Activated CD4-positive, alpha-beta T cell treated with anti-CD3 and anti-CD28 coated beads for 36 hours (primary cell): Measurements from ENCODE around the gene KCNC2. TPM values are rescaled to one million over a fixed set of nuclear protein-coding genes. Genes with fewer than 3 reads are reported as not detected.

Experiments
- ATAC-seq: fragments of 200-7000 bp; cut with Tn5 transposase; one replicate; pipeline ENCODE4 v1.10.0; 2021; ENCODE audit warnings: mild to moderate bottlenecking, moderate library complexity
- CTCF ChIA-PET: fragments of 350-600 bp; sonication (Branson Sonifier 250); formaldehyde crosslinking; loops from one replicate; lab custom pipeline; 2021; ENCODE audit warnings: antibody characterized with exemption; lab: Charles Lee
- POLR2A ChIA-PET: fragments of 350-600 bp; sonication (Branson Sonifier 250); formaldehyde crosslinking; loops from one replicate; lab custom pipeline; 2021; ENCODE audit warnings: antibody characterized with exemption, inconsistent platforms; lab: Charles Lee
- DNase-seq: peaks from one replicate; pipeline ENCODE4 v3.0.0-alpha.2; 2020
- H3K27ac Mint-ChIP-seq: one replicate; pipeline ENCODE4 v1.8.0; 2021; ENCODE audit warnings: mixed read lengths
- H3K27me3 Mint-ChIP-seq: one replicate; pipeline ENCODE4 v1.8.0; 2021; ENCODE audit warnings: mixed read lengths
- H3K36me3 Mint-ChIP-seq: one replicate; pipeline ENCODE4 v1.8.0; 2021; ENCODE audit warnings: low read depth, mixed read lengths
- H3K4me1 Mint-ChIP-seq: one replicate; pipeline ENCODE4 v1.8.0; 2021; ENCODE audit warnings: mixed read lengths
- H3K4me3 Mint-ChIP-seq: one replicate; pipeline ENCODE4 v1.8.0; 2021; ENCODE audit warnings: mild to moderate bottlenecking, moderate library complexity, mixed read lengths
- H3K9me3 Mint-ChIP-seq: one replicate; pipeline ENCODE4 v1.8.0; 2021; ENCODE audit warnings: low read depth, mixed read lengths
- intact Hi-C, 2 experiments: fragments of 100-400 bp; cut with DNase I in 1 of 2; cut with micrococcal nuclease in 1 of 2; formaldehyde crosslinking; loops; one replicate each; pipeline versions ENCODE4 v1.14.2 to v1.15.1; 2022 to 2024; cut with DNase I, micrococcal nuclease
- total RNA-seq, 2 experiments: library from RNA; stranded (reverse); gene quantifications; one replicate each; pipeline ENCODE4 v1.2.3, GENCODE V29; 2021

KCNC2 gene
- total RNA-seq, result not detected

GRCh38 chr12:75209812-75210138, at the start of gene KCNC2:
Gene KCNC2, minus strand, starts transcription at chr12:75209839.
- DNase-seq (no peak), ATAC-seq (no peak)
- CTCF ChIA-PET, result no interaction called here
- intact Hi-C loops, result no loop called here
- H3K4me3 Mint-ChIP-seq, result no peak within 1 kb of the TSS
- H3K4me1 Mint-ChIP-seq, result peaks cover 7% of the 10 kb centered on the region
- H3K27ac Mint-ChIP-seq, result no peak within 1 kb of the TSS
- H3K27me3 Mint-ChIP-seq, result peaks cover 50% of the 10 kb centered on the region
- H3K36me3 Mint-ChIP-seq, result peaks cover 1% of the 10 kb centered on the region
- POLR2A ChIA-PET, result interaction anchor here (0.9 kb wide), 1 partner anchor 82 kb away, joined by 3 read pairs; no protein-coding TSS in a partner anchor
- H3K9me3 Mint-ChIP-seq, result no peaks in the 10 kb centered on the region

DNA sequence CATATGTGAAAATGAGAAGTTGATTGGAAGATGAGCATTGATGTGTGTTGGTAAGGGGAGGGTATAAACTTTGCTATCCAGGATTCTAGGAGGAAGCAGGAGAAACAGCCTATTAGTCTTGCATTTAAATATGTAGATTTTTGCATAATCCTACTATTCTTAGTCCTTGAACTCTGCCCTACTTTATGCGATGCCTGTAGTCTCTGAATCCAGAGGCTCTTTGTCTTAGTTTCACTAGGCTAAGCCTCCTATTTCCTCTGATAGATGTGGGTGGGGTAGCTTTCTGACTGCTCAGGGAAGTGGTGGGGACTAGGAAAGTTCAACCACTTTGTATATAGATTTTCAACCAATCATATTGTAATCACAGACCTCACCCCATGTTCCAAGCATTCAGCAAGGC, 49.5 kb upstream of the KCNC2 start:
- Mint-ChIP-seq H3K4me1 (peaks cover 6% of the 10 kb centered on the region), H3K27me3 (no peaks in the 10 kb centered on the region), H3K4me3 (no peak overlapping the region), H3K36me3 (no peaks in the 10 kb centered on the region), H3K27ac (no peak overlapping the region), H3K9me3 (no peaks in the 10 kb centered on the region)
- intact Hi-C loops, result no loop called here
- DNase-seq (no peak), ATAC-seq (no peak)
- ChIA-PET POLR2A (no interaction called here), CTCF (no interaction called here)

DNA sequence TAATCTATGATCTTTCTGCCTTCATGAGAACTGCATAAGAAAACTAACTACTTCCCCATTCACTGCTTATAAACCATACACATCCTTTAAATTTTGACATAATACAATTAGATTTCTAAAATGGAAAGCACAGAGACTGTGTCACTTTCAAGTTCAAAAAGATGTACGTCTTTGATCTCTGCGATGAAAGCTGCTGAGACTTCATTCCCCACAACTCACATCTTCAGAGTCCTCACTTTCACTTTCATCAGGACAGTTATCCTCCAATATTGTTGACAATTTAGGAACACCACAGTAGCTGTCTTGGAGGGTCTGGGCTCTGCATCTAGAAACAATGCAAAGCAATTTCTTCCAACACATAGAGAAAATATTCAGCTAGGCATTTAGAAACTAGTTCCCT, 47.9 kb upstream of the KCNC2 start:
- intact Hi-C loops, result no loop called here
- ChIA-PET CTCF (no interaction called here), POLR2A (no interaction called here)
- no peaks in the 10 kb centered on the region for H3K27me3 Mint-ChIP-seq
- H3K27ac Mint-ChIP-seq, result no peak overlapping the region
- no peaks in the 10 kb centered on the region for H3K36me3 Mint-ChIP-seq
- H3K4me1 Mint-ChIP-seq, result peaks cover 6% of the 10 kb centered on the region
- no peak for DNase-seq
- H3K4me3 Mint-ChIP-seq, result no peak overlapping the region
- peak; percentile 63 for ATAC-seq
- no peaks in the 10 kb centered on the region for H3K9me3 Mint-ChIP-seq

DNA sequence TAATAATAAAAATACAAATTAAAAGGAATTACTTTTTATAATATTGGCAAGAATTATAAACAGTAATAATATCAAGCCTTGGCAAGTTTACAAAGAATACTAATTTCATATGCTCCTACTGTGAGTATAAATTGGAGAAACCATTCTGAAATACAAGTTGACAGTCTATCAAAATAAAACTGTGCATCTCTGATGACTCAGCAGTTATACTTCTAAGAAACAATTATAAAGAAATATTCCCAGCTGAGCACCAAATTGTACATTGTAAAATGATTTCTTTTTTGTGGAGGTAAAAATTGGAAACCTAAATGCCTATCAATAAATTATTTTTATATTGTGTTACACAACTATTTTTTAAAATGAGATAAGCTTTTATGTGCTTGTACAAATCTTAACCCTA, 35.5 kb upstream of the KCNC2 start:
- DNase-seq (no peak), ATAC-seq (no peak)
- no peaks in the 10 kb centered on the region for H3K36me3 Mint-ChIP-seq
- H3K27me3 Mint-ChIP-seq, result peaks cover 3% of the 10 kb centered on the region
- no peaks in the 10 kb centered on the region for H3K4me1 Mint-ChIP-seq
- POLR2A ChIA-PET, result no interaction called here
- H3K9me3 Mint-ChIP-seq, result peaks cover 7% of the 10 kb centered on the region
- no peak overlapping the region for H3K4me3 Mint-ChIP-seq
- CTCF ChIA-PET, result no interaction called here
- H3K27ac Mint-ChIP-seq, result no peak overlapping the region
- intact Hi-C loops, result no loop called here

GRCh38 chr12:75239987-75240386, 30.3 kb upstream of the KCNC2 start:
- intact Hi-C loops, result no loop called here
- no peak for ATAC-seq

DNA sequence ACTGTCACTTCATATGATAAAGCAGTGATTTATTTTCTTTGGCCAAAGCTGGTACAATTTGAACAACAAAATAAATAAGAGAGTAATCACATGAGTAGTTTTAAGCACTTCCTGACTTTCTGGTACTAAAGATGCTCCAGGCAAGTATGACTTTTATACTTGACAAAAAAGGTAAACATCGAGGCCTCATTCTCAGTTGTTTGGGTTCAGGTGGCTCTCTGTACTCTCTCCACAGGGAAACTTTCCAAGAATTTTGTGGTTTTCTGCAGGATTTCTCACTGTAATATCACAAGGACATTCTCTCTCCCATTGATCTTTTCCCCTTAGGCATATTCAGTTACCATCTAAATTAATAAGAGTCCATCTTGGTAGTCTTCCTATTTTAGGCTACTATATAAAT, 26.6 kb upstream of the KCNC2 start:
- H3K27ac Mint-ChIP-seq, result no peak overlapping the region
- peaks cover 4% of the 10 kb centered on the region for H3K27me3 Mint-ChIP-seq
- no peak overlapping the region for H3K4me3 Mint-ChIP-seq
- no peaks in the 10 kb centered on the region for H3K4me1 Mint-ChIP-seq
- ATAC-seq (no peak), DNase-seq (no peak)
- CTCF ChIA-PET, result no interaction called here
- intact Hi-C loops, result no loop called here
- POLR2A ChIA-PET, result no interaction called here
- peaks cover 9% of the 10 kb centered on the region for H3K9me3 Mint-ChIP-seq
- no peaks in the 10 kb centered on the region for H3K36me3 Mint-ChIP-seq

More at GRCh38 chr12:75239987-75240386, 30.3 kb upstream of the KCNC2 start:
- no peaks in the 10 kb centered on the region for H3K36me3 Mint-ChIP-seq
- ChIA-PET POLR2A (no interaction called here), CTCF (no interaction called here)
- no peak overlapping the region for H3K27ac Mint-ChIP-seq
- H3K4me1 Mint-ChIP-seq, result no peaks in the 10 kb centered on the region
- H3K27me3 Mint-ChIP-seq, result peaks cover 2% of the 10 kb centered on the region
- no peak for DNase-seq
- H3K9me3 Mint-ChIP-seq, result peaks cover 7% of the 10 kb centered on the region
- H3K4me3 Mint-ChIP-seq, result no peak overlapping the region

GRCh38 chr12:75227132-75227531, 17.5 kb upstream of the KCNC2 start:
- DNase-seq (no peak), ATAC-seq (no peak)
- Mint-ChIP-seq H3K4me1 (no peaks in the 10 kb centered on the region), H3K27ac (no peak overlapping the region), H3K36me3 (no peaks in the 10 kb centered on the region), H3K9me3 (peaks cover 7% of the 10 kb centered on the region), H3K4me3 (no peak overlapping the region), H3K27me3 (peaks cover 4% of the 10 kb centered on the region)
- intact Hi-C loops, result no loop called here
- ChIA-PET CTCF (no interaction called here), POLR2A (no interaction called here)

DNA sequence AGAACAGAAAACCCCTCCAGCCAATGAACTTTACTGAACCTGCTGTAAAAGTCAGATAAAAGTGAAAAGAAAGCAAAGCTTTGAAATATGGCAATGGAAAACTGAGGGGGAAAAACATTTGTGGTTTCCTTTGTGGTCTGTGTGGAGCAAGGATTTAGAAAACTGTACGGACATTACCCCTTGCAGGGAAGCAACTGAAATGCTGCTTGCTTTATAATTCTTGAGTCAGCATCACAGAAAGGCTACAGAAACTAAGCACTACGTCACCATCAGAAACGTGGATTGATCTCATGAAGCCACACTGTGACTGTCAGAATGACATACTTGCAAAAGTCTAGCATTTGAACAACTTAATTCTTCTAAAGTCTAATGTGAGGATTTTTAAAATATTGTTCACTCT, 2.4 kb upstream of the KCNC2 start:
- POLR2A ChIA-PET, result no interaction called here
- DNase-seq (no peak), ATAC-seq (no peak)
- CTCF ChIA-PET, result no interaction called here
- peaks cover 1% of the 10 kb centered on the region for H3K36me3 Mint-ChIP-seq
- no peak overlapping the region for H3K27ac Mint-ChIP-seq
- no peaks in the 10 kb centered on the region for H3K9me3 Mint-ChIP-seq
- no peak overlapping the region for H3K4me3 Mint-ChIP-seq
- intact Hi-C loops, result no loop called here
- H3K27me3 Mint-ChIP-seq, result peaks cover 37% of the 10 kb centered on the region
- H3K4me1 Mint-ChIP-seq, result peaks cover 7% of the 10 kb centered on the region

GRCh38 chr12:75208856-75209811, 505 bp downstream of the KCNC2 start:
- POLR2A ChIA-PET, result interaction anchor here (0.9 kb wide), 1 partner anchor 83 kb away, joined by 3 read pairs; no protein-coding TSS in a partner anchor
- Mint-ChIP-seq H3K4me1 (peaks cover 7% of the 10 kb centered on the region), H3K27me3 (peaks cover 50% of the 10 kb centered on the region), H3K4me3 (no peak overlapping the region), H3K36me3 (peaks cover 1% of the 10 kb centered on the region), H3K27ac (no peak overlapping the region), H3K9me3 (no peaks in the 10 kb centered on the region)
- CTCF ChIA-PET, result no interaction called here
- ATAC-seq (no peak), DNase-seq (peak; percentile 60)
- intact Hi-C loops, result no loop called here

- Mint-ChIP-seq H3K9me3 (no peaks in the 10 kb centered on the region), H3K27ac (no peak overlapping the region), H3K4me1 (peaks cover 7% of the 10 kb centered on the region), H3K36me3 (peaks cover 1% of the 10 kb centered on the region), H3K4me3 (no peak overlapping the region), H3K27me3 (peaks cover 48% of the 10 kb centered on the region)
- CTCF ChIA-PET, result no interaction called here
- ATAC-seq (no peak), DNase-seq (no peak)
- intact Hi-C loops, result no loop called here
- POLR2A ChIA-PET, result no interaction called here
Observed at GRCh38 chr12:75207338-75208083, 2.1 kb downstream of the KCNC2 start.

DNA sequence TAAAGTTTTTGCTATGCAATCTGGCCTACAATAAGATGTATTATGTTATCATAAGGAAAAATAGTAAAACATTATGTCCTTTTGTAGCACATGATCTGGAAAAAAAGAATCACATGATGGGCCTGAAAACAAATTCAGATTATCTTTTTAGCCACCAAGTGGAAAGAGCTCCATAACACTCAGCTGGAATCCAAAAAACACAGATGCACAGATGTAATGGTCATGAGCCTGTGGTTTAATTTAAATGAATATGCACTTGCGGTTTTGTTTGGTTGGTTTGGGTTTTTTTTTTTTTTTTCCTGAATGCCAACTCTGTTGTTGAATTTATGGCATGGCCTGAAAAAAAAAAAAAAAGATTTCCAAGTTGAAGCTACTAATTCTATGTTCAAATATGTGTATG, 4.1 kb downstream of the KCNC2 start:
- ChIA-PET POLR2A (no interaction called here), CTCF (no interaction called here)
- Mint-ChIP-seq H3K4me1 (peaks cover 16% of the 10 kb centered on the region), H3K9me3 (no peaks in the 10 kb centered on the region), H3K4me3 (no peak overlapping the region), H3K27me3 (peaks cover 39% of the 10 kb centered on the region), H3K36me3 (no peaks in the 10 kb centered on the region), H3K27ac (no peak overlapping the region)
- ATAC-seq (no peak), DNase-seq (no peak)
- intact Hi-C loops, result no loop called here

GRCh38 chr12:75196865-75197264, 12.8 kb downstream of the KCNC2 start:
- ATAC-seq (no peak), DNase-seq (no peak)
- peaks cover 9% of the 10 kb centered on the region for H3K4me1 Mint-ChIP-seq
- H3K9me3 Mint-ChIP-seq, result no peaks in the 10 kb centered on the region
- H3K36me3 Mint-ChIP-seq, result no peaks in the 10 kb centered on the region
- H3K27ac Mint-ChIP-seq, result no peak overlapping the region
- CTCF ChIA-PET, result no interaction called here
- peaks cover 2% of the 10 kb centered on the region for H3K27me3 Mint-ChIP-seq
- intact Hi-C loops, result no loop called here
- no peak overlapping the region for H3K4me3 Mint-ChIP-seq
- POLR2A ChIA-PET, result no interaction called here
